T-helper 1 cell treated with Interleukin-12 subunit alpha and Interleukin-12 subunit beta and Interleukin-4 antibody, amounts not matched to agents 30 μg/mL and 1 μg/mL, for 36 hours (primary cell): ENCODE results near the gene CELF2.

ENCODE experiments used
- H3K27ac Mint-ChIP-seq: one replicate; pipeline ENCODE4 v1.8.0; 2021; ENCODE audit warnings: mild to moderate bottlenecking, mixed read lengths
- H3K27me3 Mint-ChIP-seq: one replicate; pipeline ENCODE4 v1.8.0; 2021; ENCODE audit warnings: low read depth, mixed read lengths
- H3K36me3 Mint-ChIP-seq: one replicate; pipeline ENCODE4 v1.8.0; 2021; ENCODE audit warnings: low read depth, mixed read lengths
- H3K4me1 Mint-ChIP-seq: one replicate; pipeline ENCODE4 v1.8.0; 2021; ENCODE audit warnings: low read depth, mixed read lengths
- H3K4me3 Mint-ChIP-seq: one replicate; pipeline ENCODE4 v1.8.0; 2021; ENCODE audit warnings: mild to moderate bottlenecking, moderate library complexity, mixed read lengths
- H3K9me3 Mint-ChIP-seq: one replicate; pipeline ENCODE4 v1.8.0; 2021; ENCODE audit warnings: mixed read lengths

Gene CELF2

DNA sequence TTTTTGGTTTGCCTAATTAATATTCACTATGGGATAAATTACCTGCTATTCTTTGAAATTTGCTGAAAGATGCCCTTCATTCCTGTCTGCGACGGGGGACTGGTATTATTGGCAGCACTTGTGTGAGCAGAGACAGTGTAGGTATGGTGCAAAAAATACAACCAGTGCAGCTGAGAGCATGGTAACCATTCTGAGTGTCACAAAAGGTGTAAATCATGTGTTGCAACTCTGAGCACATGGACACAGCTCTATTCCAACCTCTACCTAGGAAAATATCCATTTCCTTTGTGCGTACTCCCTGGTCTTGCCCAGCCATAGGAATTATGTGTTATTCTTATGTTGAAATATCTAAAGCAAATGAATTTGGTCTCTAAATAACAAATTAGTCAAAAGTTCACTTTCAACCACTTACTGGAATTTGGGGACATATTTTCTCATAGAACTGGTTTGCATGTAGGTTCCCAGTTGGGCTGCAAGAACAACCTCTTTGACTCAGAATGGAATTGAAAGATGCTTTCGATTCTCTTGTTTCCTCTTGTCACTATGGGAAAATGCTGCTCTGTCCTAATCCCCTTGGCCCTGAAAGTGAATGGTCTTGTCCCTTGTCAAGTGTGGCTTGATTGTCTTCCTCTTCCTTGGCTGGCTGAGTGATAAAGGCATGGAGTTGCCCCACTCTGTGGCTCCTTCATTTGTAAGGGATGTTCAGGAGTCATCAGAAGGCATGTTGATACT, 57.0 kb downstream of the CELF2 start:
- Mint-ChIP-seq H3K36me3 (no peaks in the 10 kb centered on the region), H3K27me3 (peaks cover 55% of the 10 kb centered on the region), H3K27ac (no peak overlapping the region), H3K4me3 (no peak overlapping the region), H3K9me3 (no peaks in the 10 kb centered on the region), H3K4me1 (no peaks in the 10 kb centered on the region)

DNA sequence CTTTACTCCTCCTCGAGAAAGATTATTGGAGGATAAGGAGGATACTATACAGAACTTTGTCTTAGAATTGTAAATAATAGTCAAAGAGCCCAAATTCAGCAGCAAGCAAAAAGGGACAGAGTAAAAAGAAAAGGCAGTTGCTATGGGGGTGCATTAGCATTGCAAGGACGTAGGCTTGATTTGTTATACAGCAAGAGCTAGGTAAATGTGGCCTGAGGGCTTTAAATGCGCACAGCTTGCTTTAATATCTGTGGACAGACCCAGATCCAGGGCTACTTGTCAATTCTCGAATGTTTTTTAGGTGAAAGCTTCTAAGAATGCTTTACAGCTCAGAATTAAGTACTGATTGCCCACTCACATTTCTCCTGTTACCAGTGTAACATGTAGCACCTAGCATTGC, 58.5 kb downstream of the CELF2 start:
- no peaks in the 10 kb centered on the region for H3K4me1 Mint-ChIP-seq
- no peaks in the 10 kb centered on the region for H3K9me3 Mint-ChIP-seq
- H3K27ac Mint-ChIP-seq: no peak overlapping the region
- H3K4me3 Mint-ChIP-seq: no peak overlapping the region
- no peaks in the 10 kb centered on the region for H3K36me3 Mint-ChIP-seq
- peaks cover 57% of the 10 kb centered on the region for H3K27me3 Mint-ChIP-seq

DNA sequence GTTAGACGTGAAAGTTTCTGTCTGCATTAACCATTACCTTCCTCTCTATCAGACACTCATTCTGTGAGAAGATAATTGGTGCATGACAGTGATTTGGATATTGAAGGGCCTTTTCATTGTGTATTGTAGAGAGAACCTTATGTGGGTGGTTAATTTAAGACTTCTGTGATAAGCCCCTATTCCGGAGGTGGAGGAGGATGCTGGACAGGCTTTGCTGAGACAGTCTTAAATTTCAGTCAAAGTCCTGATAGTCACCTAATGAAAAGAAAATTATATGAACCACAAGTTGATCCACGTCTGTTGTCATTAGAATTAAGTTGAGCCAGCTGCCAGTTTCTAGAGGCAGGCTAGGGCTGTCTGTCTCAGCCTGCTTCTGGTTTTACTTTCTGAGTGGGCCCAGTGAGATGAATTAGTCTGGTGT, 62.9 kb downstream of the CELF2 start:
- no peaks in the 10 kb centered on the region for H3K36me3 Mint-ChIP-seq
- peaks cover 49% of the 10 kb centered on the region for H3K27me3 Mint-ChIP-seq
- no peaks in the 10 kb centered on the region for H3K4me1 Mint-ChIP-seq
- H3K4me3 Mint-ChIP-seq: no peak overlapping the region
- H3K27ac Mint-ChIP-seq: no peak overlapping the region
- H3K9me3 Mint-ChIP-seq: no peaks in the 10 kb centered on the region

DNA sequence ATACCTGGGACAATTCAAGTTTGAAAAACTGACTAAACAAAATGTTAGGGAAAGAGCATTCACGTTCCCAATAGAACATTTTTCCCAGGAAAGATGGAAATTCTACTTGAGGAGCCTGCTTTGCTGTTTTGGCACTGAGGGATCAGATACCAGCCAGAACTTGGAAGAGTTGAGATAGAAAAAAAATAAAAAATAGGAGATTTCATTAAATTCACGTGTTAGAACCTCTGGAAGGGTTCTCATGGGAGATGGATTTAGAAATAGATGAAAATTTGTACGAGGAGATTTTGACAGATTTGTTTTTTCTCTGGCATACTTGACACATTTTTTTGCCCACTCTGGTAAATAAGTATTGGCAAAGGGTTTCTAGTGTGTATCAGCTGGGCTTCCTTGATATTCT, 63.7 kb downstream of the CELF2 start:
- H3K4me1 Mint-ChIP-seq: no peaks in the 10 kb centered on the region
- H3K27me3 Mint-ChIP-seq: peaks cover 44% of the 10 kb centered on the region
- H3K4me3 Mint-ChIP-seq: no peak overlapping the region
- no peak overlapping the region for H3K27ac Mint-ChIP-seq
- H3K9me3 Mint-ChIP-seq: no peaks in the 10 kb centered on the region
- no peaks in the 10 kb centered on the region for H3K36me3 Mint-ChIP-seq

DNA sequence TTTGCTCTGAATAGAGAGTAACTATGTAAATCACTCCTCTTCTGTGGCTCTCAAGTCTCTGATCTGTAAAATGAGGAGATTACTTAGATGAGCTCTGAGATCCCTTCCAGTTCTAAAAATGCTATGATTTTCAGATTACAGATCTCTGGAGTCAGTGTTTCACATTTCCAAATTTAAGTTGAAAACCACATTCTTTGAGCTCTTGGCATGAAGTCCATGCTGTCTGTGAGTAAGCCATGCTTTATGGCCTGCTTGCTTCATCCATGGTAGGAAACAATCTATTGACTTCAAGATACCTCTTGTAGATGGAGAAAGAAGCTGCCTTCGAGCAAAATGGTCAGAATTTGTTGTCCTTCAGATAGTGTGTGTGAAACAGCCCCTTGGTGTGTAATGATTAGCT, 64.9 kb downstream of the CELF2 start:
- no peaks in the 10 kb centered on the region for H3K36me3 Mint-ChIP-seq
- H3K27ac Mint-ChIP-seq: no peak overlapping the region
- H3K9me3 Mint-ChIP-seq: no peaks in the 10 kb centered on the region
- no peaks in the 10 kb centered on the region for H3K4me1 Mint-ChIP-seq
- peaks cover 34% of the 10 kb centered on the region for H3K27me3 Mint-ChIP-seq
- H3K4me3 Mint-ChIP-seq: no peak overlapping the region

DNA sequence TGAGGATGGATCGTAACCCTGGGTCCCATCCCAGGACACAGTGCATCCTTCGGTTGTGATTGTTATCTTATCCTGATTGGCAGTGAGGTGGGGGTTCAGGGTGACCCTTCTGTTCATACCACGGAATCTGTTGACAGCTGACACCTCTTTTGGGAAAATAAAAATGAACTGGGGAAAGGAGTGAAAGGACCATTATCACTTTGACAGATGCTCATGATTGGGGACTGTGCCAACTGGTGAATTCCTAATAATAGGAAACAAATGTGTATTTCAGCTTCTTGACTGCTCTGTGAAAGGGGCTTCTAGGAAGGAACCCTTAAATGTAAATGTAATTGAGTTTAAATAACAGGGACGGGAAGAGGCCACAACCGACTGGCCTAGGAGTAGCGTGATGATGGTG, 65.4 kb downstream of the CELF2 start:
- H3K9me3 Mint-ChIP-seq: no peaks in the 10 kb centered on the region
- H3K4me1 Mint-ChIP-seq: no peaks in the 10 kb centered on the region
- no peaks in the 10 kb centered on the region for H3K36me3 Mint-ChIP-seq
- no peak overlapping the region for H3K27ac Mint-ChIP-seq
- no peak overlapping the region for H3K4me3 Mint-ChIP-seq
- peaks cover 31% of the 10 kb centered on the region for H3K27me3 Mint-ChIP-seq

DNA sequence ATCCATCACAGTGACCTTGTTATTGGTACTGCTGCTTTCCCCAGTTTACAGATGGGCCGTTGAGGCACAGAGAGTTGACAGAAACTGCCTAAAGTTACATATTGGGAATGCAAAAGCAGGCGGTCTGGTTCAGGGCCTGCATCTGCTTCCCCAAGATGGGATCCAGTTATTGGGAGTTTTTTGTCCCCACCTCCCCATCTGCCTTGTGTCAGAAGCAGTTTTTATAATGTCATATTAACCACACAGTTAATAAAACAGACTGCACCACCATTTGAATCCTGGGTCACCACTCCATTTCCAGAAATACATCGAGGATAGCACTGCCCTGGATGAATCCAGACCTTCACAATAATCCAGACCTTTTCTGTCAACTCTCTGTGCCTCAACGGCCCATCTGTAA, 67.9 kb downstream of the CELF2 start:
- Mint-ChIP-seq H3K36me3 (no peaks in the 10 kb centered on the region), H3K27me3 (peaks cover 14% of the 10 kb centered on the region), H3K4me1 (no peaks in the 10 kb centered on the region), H3K4me3 (no peak overlapping the region), H3K9me3 (no peaks in the 10 kb centered on the region), H3K27ac (no peak overlapping the region)

DNA sequence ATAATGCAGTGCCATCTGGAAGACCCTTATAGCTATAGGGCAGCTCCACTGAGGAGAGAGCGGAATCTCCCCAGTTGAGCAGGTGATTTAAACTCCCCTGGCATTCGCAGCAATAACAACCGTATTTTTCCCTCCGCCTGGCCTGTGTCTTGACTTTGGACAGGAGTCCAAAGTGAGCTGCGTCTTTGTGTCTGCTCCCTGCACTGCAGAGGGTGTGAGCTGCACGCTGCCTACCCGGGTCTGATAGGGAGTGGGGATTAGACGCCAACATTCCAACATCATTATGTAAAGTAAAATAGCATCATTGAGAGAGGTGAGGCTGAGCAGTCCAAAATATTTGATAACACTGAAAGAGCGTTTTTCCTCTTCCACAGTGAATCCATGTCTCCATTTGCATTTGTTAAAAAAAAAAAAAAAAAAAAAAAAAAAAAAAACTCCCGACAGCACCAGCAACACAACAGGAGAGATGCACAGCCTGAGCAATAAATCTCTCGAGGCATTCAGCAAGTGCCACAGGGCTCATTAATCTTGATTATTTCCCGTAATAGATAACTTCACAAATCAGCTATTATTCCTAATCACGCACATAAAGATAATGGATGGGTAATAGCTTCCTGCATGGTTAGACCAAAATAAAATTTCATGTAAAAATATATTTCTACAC, 68.6 kb downstream of the CELF2 start:
- Mint-ChIP-seq H3K36me3 (no peaks in the 10 kb centered on the region), H3K27ac (no peak overlapping the region), H3K9me3 (no peaks in the 10 kb centered on the region), H3K4me3 (no peak overlapping the region), H3K27me3 (peaks cover 13% of the 10 kb centered on the region), H3K4me1 (no peaks in the 10 kb centered on the region)

DNA sequence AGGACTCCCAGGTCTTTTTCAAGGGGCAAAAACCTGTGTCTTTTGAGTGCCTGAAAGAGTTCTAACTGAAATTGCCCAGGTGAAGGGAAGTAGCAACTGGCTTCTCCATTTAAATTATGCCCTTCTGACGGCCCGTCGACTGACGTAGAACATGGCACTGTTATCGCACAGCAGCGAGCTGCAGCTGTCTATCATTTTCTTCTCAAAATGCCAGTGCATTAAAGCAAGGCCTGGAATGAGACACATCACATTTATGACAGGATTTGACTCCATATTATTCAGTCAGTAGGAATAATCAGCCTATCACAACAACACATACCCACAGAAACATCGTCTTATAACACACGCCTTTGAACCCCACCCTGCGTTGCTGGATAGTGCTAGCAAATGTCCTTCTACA, 69.7 kb downstream of the CELF2 start:
- Mint-ChIP-seq H3K36me3 (no peaks in the 10 kb centered on the region), H3K27ac (no peak overlapping the region), H3K27me3 (peaks cover 7% of the 10 kb centered on the region), H3K4me1 (no peaks in the 10 kb centered on the region), H3K4me3 (no peak overlapping the region), H3K9me3 (no peaks in the 10 kb centered on the region)

DNA sequence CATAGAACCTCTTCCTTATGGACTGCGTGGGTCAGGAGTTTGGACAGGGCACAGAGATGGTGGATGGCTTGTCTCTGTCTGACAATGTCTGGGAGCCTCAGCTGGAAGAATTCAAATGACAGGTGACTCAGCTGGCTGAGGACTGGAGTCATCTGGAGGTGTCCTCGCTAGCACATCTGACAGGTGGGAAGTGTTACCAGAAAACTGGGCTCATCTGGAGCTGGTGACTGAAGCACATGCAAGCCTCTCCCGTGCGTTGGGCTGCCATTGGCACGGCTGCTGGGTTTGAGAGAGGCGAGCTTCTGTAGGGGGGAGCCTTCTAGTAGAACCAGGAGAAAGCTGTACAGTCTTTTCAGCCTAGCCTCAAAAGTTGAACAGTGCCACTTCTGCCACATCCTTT, 71.0 kb downstream of the CELF2 start:
- H3K27ac Mint-ChIP-seq: no peak overlapping the region
- H3K4me3 Mint-ChIP-seq: no peak overlapping the region
- H3K27me3 Mint-ChIP-seq: peaks cover 5% of the 10 kb centered on the region
- H3K9me3 Mint-ChIP-seq: no peaks in the 10 kb centered on the region
- no peaks in the 10 kb centered on the region for H3K4me1 Mint-ChIP-seq
- no peaks in the 10 kb centered on the region for H3K36me3 Mint-ChIP-seq

DNA sequence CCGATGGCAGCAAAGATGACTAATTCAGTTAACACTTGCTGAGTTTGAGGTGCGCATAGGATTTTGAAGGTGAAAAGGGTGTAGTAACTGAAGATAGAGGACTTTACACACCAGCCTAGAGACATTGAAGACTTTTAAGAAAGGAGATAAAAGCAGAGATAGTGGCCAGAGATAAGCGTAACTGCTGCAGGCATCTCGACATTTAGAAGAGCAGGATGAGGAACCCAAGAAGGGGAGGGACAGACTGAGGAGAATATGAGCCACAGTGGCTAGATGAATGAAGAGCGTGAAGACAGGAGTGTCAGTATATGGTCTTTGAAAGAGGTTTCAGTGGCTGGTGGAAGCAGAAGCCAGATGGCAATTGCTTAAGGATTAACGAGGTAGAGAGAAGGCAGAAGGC, 71.6 kb downstream of the CELF2 start:
- no peaks in the 10 kb centered on the region for H3K36me3 Mint-ChIP-seq
- no peak overlapping the region for H3K27ac Mint-ChIP-seq
- H3K4me1 Mint-ChIP-seq: no peaks in the 10 kb centered on the region
- peaks cover 2% of the 10 kb centered on the region for H3K27me3 Mint-ChIP-seq
- H3K9me3 Mint-ChIP-seq: no peaks in the 10 kb centered on the region
- H3K4me3 Mint-ChIP-seq: no peak overlapping the region

DNA sequence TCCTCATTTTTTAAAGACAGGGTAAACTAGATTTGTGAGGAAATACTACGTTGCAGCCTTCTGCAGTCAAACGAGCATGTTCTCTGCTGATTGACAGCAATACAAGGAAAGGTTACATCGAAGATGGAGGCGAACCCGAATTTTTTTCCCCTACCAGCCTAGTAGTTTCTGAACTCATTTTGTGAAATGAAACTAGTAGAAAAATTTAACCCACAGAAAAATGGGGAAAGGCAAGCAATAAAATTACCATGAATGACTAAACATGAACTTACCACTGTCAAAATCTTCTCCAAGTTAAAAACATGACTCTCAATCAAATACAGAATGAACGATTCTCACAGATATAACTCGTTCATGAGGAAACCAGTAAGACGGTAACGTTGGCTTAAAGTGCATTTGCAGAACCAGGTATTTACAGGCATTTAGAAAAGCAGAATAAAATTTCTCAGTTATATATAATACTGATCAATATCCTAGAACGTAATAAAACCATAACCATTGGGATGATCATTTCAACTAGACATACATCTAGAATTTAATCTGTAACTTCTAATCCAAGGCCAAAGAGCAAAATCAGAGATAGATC, 73.9 kb downstream of the CELF2 start:
- Mint-ChIP-seq H3K9me3 (no peaks in the 10 kb centered on the region), H3K36me3 (peaks cover 2% of the 10 kb centered on the region), H3K4me1 (no peaks in the 10 kb centered on the region), H3K27me3 (peaks cover 9% of the 10 kb centered on the region), H3K4me3 (no peak overlapping the region), H3K27ac (no peak overlapping the region)

DNA sequence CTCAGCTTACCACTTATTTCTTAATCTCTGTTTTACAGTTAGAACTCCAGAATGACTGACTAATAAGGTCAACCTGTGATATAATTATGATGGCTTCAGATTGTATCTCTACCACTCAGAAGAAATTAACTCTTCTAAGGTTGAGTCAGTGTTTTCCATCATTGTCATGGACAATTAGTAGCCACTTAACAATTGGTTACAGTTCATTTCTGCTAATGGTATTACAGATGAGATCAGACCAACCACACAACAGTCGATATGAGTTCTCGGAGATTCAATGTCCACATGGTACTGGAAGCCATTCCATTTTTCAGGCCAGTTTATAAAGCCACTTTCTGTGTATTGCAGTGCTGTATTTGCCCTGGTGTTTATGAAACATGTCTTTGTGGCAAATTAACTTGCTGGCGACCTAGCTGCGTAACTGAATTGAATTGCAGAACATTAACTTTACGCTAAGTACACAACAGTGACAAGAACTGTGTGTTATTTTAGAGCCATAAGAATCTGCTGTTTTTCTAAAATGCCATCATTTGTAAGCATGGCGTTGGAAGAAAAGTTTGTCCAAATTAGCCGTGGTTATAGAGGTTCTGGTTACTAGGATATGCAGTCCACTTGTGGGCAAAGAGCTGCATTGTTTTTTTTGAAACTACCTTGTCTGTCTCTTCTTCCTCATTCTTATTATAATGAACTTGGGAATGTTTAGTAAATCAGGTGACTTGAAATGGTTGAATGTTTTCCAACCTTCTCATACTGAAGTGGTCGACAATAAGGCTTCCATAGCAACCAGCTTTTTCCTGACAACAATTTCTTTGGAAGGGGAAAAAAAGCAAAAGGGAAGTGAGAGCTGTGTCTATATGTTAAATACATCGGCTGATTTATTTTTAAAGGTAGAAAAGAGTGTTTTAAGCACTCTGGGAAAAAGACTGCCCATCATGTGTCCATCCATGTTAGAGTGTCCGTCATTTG, 76.4 kb downstream of the CELF2 start:
- H3K4me3 Mint-ChIP-seq: no peak overlapping the region
- peaks cover 3% of the 10 kb centered on the region for H3K4me1 Mint-ChIP-seq
- H3K36me3 Mint-ChIP-seq: peaks cover 2% of the 10 kb centered on the region
- H3K27ac Mint-ChIP-seq: no peak overlapping the region
- H3K27me3 Mint-ChIP-seq: peaks cover 15% of the 10 kb centered on the region
- H3K9me3 Mint-ChIP-seq: no peaks in the 10 kb centered on the region

DNA sequence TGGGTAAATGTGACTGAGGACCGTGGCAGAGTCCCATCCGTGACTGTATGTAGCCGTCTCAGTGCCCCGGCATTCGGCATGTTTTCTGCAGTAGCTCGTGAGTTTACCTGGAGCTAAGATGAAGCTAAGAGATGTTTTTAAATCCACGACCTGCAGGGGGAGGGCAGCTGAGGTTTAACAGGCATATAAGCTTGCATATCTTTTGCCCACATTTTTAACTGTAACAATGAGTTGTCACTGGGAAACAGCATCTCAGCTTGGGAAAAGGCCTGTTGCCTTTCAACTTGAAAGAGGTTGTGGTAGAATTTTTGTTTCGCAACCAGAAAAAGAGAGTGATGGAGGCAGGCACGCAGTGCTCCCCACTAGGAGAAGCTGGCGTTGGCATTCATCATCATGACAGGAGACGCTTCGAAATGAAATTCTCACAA, 77.7 kb downstream of the CELF2 start:
- no peak overlapping the region for H3K4me3 Mint-ChIP-seq
- no peak overlapping the region for H3K27ac Mint-ChIP-seq
- H3K27me3 Mint-ChIP-seq: peaks cover 15% of the 10 kb centered on the region
- H3K9me3 Mint-ChIP-seq: no peaks in the 10 kb centered on the region
- peaks cover 2% of the 10 kb centered on the region for H3K36me3 Mint-ChIP-seq
- peaks cover 3% of the 10 kb centered on the region for H3K4me1 Mint-ChIP-seq
